ENCODE results near the gene MAGI2.

MAGI2 gene

GRCh38 chr7:79241288-79242060, 212.0 kb downstream of the MAGI2 start:
- no peak for DNase-seq

GRCh38 chr7:79240413-79240812, 213.1 kb downstream of the MAGI2 start:
- DNase-seq = no peak

GRCh38 chr7:79236352-79237028, 217.0 kb downstream of the MAGI2 start:
- DNase-seq = no peak

GRCh38 chr7:79227044-79227443, 226.4 kb downstream of the MAGI2 start:
- no peak for DNase-seq

- no peak for DNase-seq
These were observed 232.3 kb downstream of the MAGI2 start for GRCh38 chr7:79221211-79221610.

- DNase-seq = no peak
These were observed 235.4 kb downstream of the MAGI2 start for GRCh38 chr7:79217976-79218626.

- DNase-seq = no peak
These were observed 236.0 kb downstream of the MAGI2 start for GRCh38 chr7:79217468-79217867.

GRCh38 chr7:79216236-79216635, 237.2 kb downstream of the MAGI2 start:
- no peak for DNase-seq

- DNase-seq = no peak
These were observed 241.1 kb downstream of the MAGI2 start for GRCh38 chr7:79212334-79212733.

GRCh38 chr7:79211724-79212123, 241.7 kb downstream of the MAGI2 start:
- DNase-seq = no peak

GRCh38 chr7:79199961-79200360, 253.5 kb downstream of the MAGI2 start:
- no peak for DNase-seq

- DNase-seq = no peak
These were observed 254.2 kb downstream of the MAGI2 start for GRCh38 chr7:79199266-79199665.

GRCh38 chr7:79185605-79186004, 267.9 kb downstream of the MAGI2 start:
- DNase-seq = no peak

GRCh38 chr7:79182283-79182682, 271.2 kb downstream of the MAGI2 start:
- no peak for DNase-seq

GRCh38 chr7:79180533-79180932, 272.9 kb downstream of the MAGI2 start:
- no peak for DNase-seq

- DNase-seq = peak; percentile 16
These were observed 276.5 kb downstream of the MAGI2 start for GRCh38 chr7:79176859-79177477.

GRCh38 chr7:79175374-79175773, 278.1 kb downstream of the MAGI2 start:
- DNase-seq = no peak

- DNase-seq = peak; percentile 29
These were observed 288.2 kb downstream of the MAGI2 start for GRCh38 chr7:79165225-79165624.

GRCh38 chr7:79159040-79159664, 294.3 kb downstream of the MAGI2 start:
- DNase-seq = no peak

GRCh38 chr7:79157281-79157680, 296.2 kb downstream of the MAGI2 start:
- DNase-seq = no peak

- DNase-seq = no peak
These were observed 303.6 kb downstream of the MAGI2 start for GRCh38 chr7:79149831-79150230.

GRCh38 chr7:79142706-79143105, 310.8 kb downstream of the MAGI2 start:
- no peak for DNase-seq

GRCh38 chr7:79141252-79141651, 312.2 kb downstream of the MAGI2 start:
- no peak for DNase-seq
